H9 (cell line): Measurements from ENCODE around the gene LSM4. TPM values are rescaled to one million over a fixed set of nuclear protein-coding genes. Genes with fewer than 3 reads are reported as not detected.

Source experiments
- DNase-seq: peaks from one replicate; pipeline ENCODE4 v3.0.0-alpha.2; 2017
- H2AFZ ChIP-seq: one replicate; pipeline ENCODE4 v1.6.1; 2013; ENCODE audit warnings: mild to moderate bottlenecking, low read length, control low read depth, moderate library complexity
- H2AK5ac ChIP-seq: 2 replicates; pipeline ENCODE4 v1.6.1; 2013; ENCODE audit warnings: low read length, control low read depth, mixed read lengths; ENCODE audit not compliant: insufficient read length
- H2BK120ac ChIP-seq: one replicate; pipeline ENCODE4 v1.6.1; 2013; ENCODE audit warnings: low read depth, mild to moderate bottlenecking, low read length, control low read depth, inconsistent platforms; ENCODE audit not compliant: poor library complexity, severe bottlenecking
- H2BK12ac ChIP-seq: 2 replicates; pipeline ENCODE4 v1.6.1; 2013; ENCODE audit warnings: low read length, control low read depth, mixed read lengths, low read depth; ENCODE audit not compliant: insufficient read length
- H2BK15ac ChIP-seq: 2 replicates; pipeline ENCODE4 v1.6.1; 2013; ENCODE audit warnings: low read depth, low read length, control low read depth
- H2BK20ac ChIP-seq: one replicate; pipeline ENCODE4 v1.6.1; 2013; ENCODE audit warnings: low read depth, mild to moderate bottlenecking, low read length, control low read depth, inconsistent platforms; ENCODE audit not compliant: poor library complexity, severe bottlenecking
- H2BK5ac ChIP-seq: 2 replicates; pipeline ENCODE4 v1.6.1; 2013; ENCODE audit warnings: low read length, control low read depth, mixed read lengths; ENCODE audit not compliant: insufficient read length
- H3K14ac ChIP-seq: 2 replicates; pipeline ENCODE4 v1.6.1; 2013; ENCODE audit warnings: low read length, control low read depth; ENCODE audit not compliant: insufficient read depth
- H3K18ac ChIP-seq: 2 replicates; pipeline ENCODE4 v1.6.1; 2013; ENCODE audit warnings: low read depth, mild to moderate bottlenecking, mixed read lengths, low read length, control low read depth; ENCODE audit not compliant: insufficient read length
- H3K23ac ChIP-seq: 2 replicates; pipeline ENCODE4 v1.6.1; 2013; ENCODE audit warnings: low read length, control low read depth, mixed read lengths, low read depth; ENCODE audit not compliant: insufficient read length
- H3K23me2 ChIP-seq: 2 replicates; pipeline ENCODE4 v1.6.1; 2013; ENCODE audit warnings: low read depth, mild to moderate bottlenecking, mixed read lengths, low read length, control low read depth; ENCODE audit not compliant: insufficient read length, poor library complexity, severe bottlenecking
- H3K27ac ChIP-seq: 2 replicates; pipeline ENCODE4 v1.5.1; 2013; ENCODE audit warnings: low read length, control low read depth, mixed read lengths, low read depth; ENCODE audit not compliant: insufficient read length
- H3K27me3 ChIP-seq: 2 replicates; pipeline ENCODE4 v1.6.1; 2013; ENCODE audit warnings: low read length, control low read depth, inconsistent platforms; ENCODE audit not compliant: insufficient read depth
- H3K4ac ChIP-seq: 2 replicates; pipeline ENCODE4 v1.6.1; 2013; ENCODE audit warnings: low read depth, mild to moderate bottlenecking, control low read depth, inconsistent platforms, low read length, moderate library complexity
- H3K4me1 ChIP-seq: 2 replicates; pipeline ENCODE4 v1.6.1; 2013; ENCODE audit warnings: low read length, control low read depth, inconsistent platforms; ENCODE audit not compliant: insufficient read depth
- H3K4me2 ChIP-seq: 2 replicates; pipeline ENCODE4 v1.6.1; 2013; ENCODE audit warnings: low read length, control low read depth, mixed read lengths; ENCODE audit not compliant: insufficient read length, insufficient read depth
- H3K56ac ChIP-seq: 2 replicates; pipeline ENCODE4 v1.6.1; 2013; ENCODE audit warnings: low read depth, mild to moderate bottlenecking, mixed read lengths, low read length, control low read depth; ENCODE audit not compliant: insufficient read length
- H3K79me1 ChIP-seq: 2 replicates; pipeline ENCODE4 v1.6.1; 2013; ENCODE audit warnings: low read depth, mild to moderate bottlenecking, moderate library complexity, low read length, control low read depth, inconsistent platforms; ENCODE audit not compliant: insufficient read depth, poor library complexity, severe bottlenecking
- H3K79me2 ChIP-seq: 2 replicates; pipeline ENCODE4 v1.6.1; 2013; ENCODE audit warnings: low read length, control low read depth, inconsistent platforms; ENCODE audit not compliant: insufficient read depth
- H3K9ac ChIP-seq: 2 replicates; pipeline ENCODE4 v1.6.1; 2013; ENCODE audit warnings: low read length, control low read depth, mixed read lengths; ENCODE audit not compliant: insufficient read length; ENCODE audit errors: extremely low read depth
- H3K9me3 ChIP-seq: one replicate; pipeline ENCODE4 v1.6.1; 2013; ENCODE audit warnings: low read depth, low read length, inconsistent platforms; ENCODE audit not compliant: control insufficient read depth
- H3T11ph ChIP-seq: one replicate; pipeline ENCODE4 v1.6.1; 2013; ENCODE audit warnings: mild to moderate bottlenecking, low read length, control low read depth, inconsistent platforms
- H4K20me1 ChIP-seq: one replicate; pipeline ENCODE4 v1.6.1; 2013; ENCODE audit not compliant: control insufficient read depth, insufficient read length, insufficient read depth
- H4K5ac ChIP-seq: 2 replicates; pipeline ENCODE4 v1.6.1; 2013; ENCODE audit warnings: low read depth, mild to moderate bottlenecking, mixed read lengths, low read length, control low read depth; ENCODE audit not compliant: insufficient read length
- H4K8ac ChIP-seq: replicated peaks from 2 replicates; pipeline ENCODE4 v1.6.1; 2013; ENCODE audit warnings: low read length, control low read depth, mixed read lengths, low read depth; ENCODE audit not compliant: insufficient read length
- H4K91ac ChIP-seq: 2 replicates; pipeline ENCODE4 v1.6.1; 2013; ENCODE audit warnings: low read depth, mild to moderate bottlenecking, moderate library complexity, mixed read lengths, low read length, control low read depth; ENCODE audit not compliant: insufficient read length
- H3K27ac Mint-ChIP-seq, 3 experiments: 2 replicates in 2 of 3; 3 replicates in 1 of 3; pipeline ENCODE4 v1.8.0; 2020 to 2021; ENCODE audit warnings: mixed read lengths in 3 of 3, mild to moderate bottlenecking in 1 of 3, moderate library complexity in 1 of 3
- H3K27me3 Mint-ChIP-seq: 2 replicates; pipeline ENCODE4 v1.8.0; 2021; ENCODE audit warnings: low read depth, mild to moderate bottlenecking, moderate library complexity, mixed read lengths
- H3K36me3 Mint-ChIP-seq, 3 experiments: 2 replicates in 2 of 3; 3 replicates in 1 of 3; pipeline ENCODE4 v1.8.0; 2020 to 2021; ENCODE audit warnings: low read depth in 3 of 3, mixed read lengths in 3 of 3; ENCODE audit not compliant: insufficient read depth in 1 of 3
- H3K4me1 Mint-ChIP-seq, 2 experiments: 2 replicates each; pipeline ENCODE4 v1.8.0; 2020; ENCODE audit warnings: mixed read lengths in 2 of 2
- H3K4me3 Mint-ChIP-seq, 2 experiments: 2 replicates in 1 of 2; 3 replicates in 1 of 2; pipeline ENCODE4 v1.8.0; 2020 to 2021; ENCODE audit warnings: mild to moderate bottlenecking in 2 of 2, mixed read lengths in 2 of 2, moderate library complexity in 1 of 2
- H3K9me3 Mint-ChIP-seq, 2 experiments: 2 replicates in 1 of 2; 3 replicates in 1 of 2; pipeline ENCODE4 v1.8.0; 2020; ENCODE audit warnings: mild to moderate bottlenecking in 2 of 2, mixed read lengths in 2 of 2, moderate library complexity in 1 of 2
- CTCF ChIP-seq: fragments of 200-600 bp; sonication (generic); conservative IDR thresholded peaks from 3 replicates; pipeline ENCODE4 v1.8.0; 2021; ENCODE audit warnings: antibody characterized with exemption, mild to moderate bottlenecking
- WGBS: extraction: QIAGEN DNeasy Blood & Tissue Kit; methylation state at CpG from one replicate; pipeline ENCODE4 v1.1.7; 2013; ENCODE audit warnings: missing lambda C conversion rate, low lambda C conversion rate, mixed read lengths; ENCODE audit not compliant: insufficient read length; ENCODE audit errors: extremely low coverage; 5-methylcytosine and 5-hydroxymethylcytosine counted together
- total RNA-seq: library from RNA; stranded (reverse); gene quantifications from 2 replicates; pipeline ENCODE4 v1.2.1, GENCODE V29; 2021

Gene LSM4
- total RNA-seq, 1 experiment from 2014 or later = 342 TPM

- H3K9ac ChIP-seq = no peak overlapping the region
- H2BK15ac ChIP-seq = no peak overlapping the region
- H3K23me2 ChIP-seq = peaks cover 9% of the 10 kb centered on the region
- no peak overlapping the region for H3K23ac ChIP-seq
- H4K20me1 ChIP-seq = no peaks in the 10 kb centered on the region
- DNase-seq = peak; percentile 64
- no peaks in the 10 kb centered on the region for H3K9me3 ChIP-seq
- no peak overlapping the region for H4K91ac ChIP-seq
- Mint-ChIP-seq H3K9me3 (no peaks in the 10 kb centered on the region; a peak in 2 of 5 replicates), H3K27ac (peak overlapping the region; percentile 51 to 60 (median 53); a peak in 5 of 7 replicates), H3K36me3 (no peaks in the 10 kb centered on the region; a peak in 2 of 7 replicates), H3K27me3 (peaks cover 5% of the 10 kb centered on the region), H3K4me3 (no peak overlapping the region; a peak in 1 of 5 replicates), H3K4me1 (peaks cover 31 to 40% of the 10 kb centered on the region in 2 experiments)
- H2BK20ac ChIP-seq = no peak overlapping the region
- no peak for TF ChIP-seq CTCF
- H3K14ac ChIP-seq = no peak overlapping the region
- no peak overlapping the region for H3K56ac ChIP-seq
- H3K4me1 ChIP-seq = peaks cover 5% of the 10 kb centered on the region; the same call in 1 of the 2 replicates
- H2BK120ac ChIP-seq = no peak overlapping the region
- no peak overlapping the region for H4K5ac ChIP-seq
- no peak overlapping the region for H3K4ac ChIP-seq
- H3K18ac ChIP-seq = no peak overlapping the region
- no peak overlapping the region for H2AK5ac ChIP-seq
- no peaks in the 10 kb centered on the region for H3K27me3 ChIP-seq
- H2BK12ac ChIP-seq = no peak overlapping the region
- H3K27ac ChIP-seq = no peak overlapping the region
- no peak overlapping the region for H2AFZ ChIP-seq
- no peak overlapping the region for H3K4me2 ChIP-seq
- no peak overlapping the region for H2BK5ac ChIP-seq
- no CpG with 5 or more reads among the region's 9 CpGs for WGBS
- H3T11ph ChIP-seq = no peak overlapping the region
- H3K79me1 ChIP-seq = no peaks in the 10 kb centered on the region
- H3K79me2 ChIP-seq = no peaks in the 10 kb centered on the region; the same call in 1 of the 2 replicates
- H4K8ac ChIP-seq = no peak overlapping the region
Measured at GRCh38 chr19:18294467-18294864, 28.4 kb downstream of the LSM4 start.
